WERI-Rb-1 (cell line): ENCODE data around the gene TSC22D3.

Experiments used
- DNase-seq: peaks from one replicate; pipeline ENCODE4 v3.0.0-alpha.2; 2020
- H3K27ac ChIP-seq: fragments of 250-450 bp; sonication (Bioruptor Pico); 2 replicates; pipeline ENCODE4 v1.5.1; 2020; ENCODE audit warnings: mild to moderate bottlenecking, moderate library complexity
- H3K27me3 ChIP-seq: fragments of 250-450 bp; sonication (Bioruptor Pico); 2 replicates; pipeline ENCODE4 v1.5.1; 2021; ENCODE audit warnings: mild to moderate bottlenecking, low read depth, moderate library complexity; ENCODE audit not compliant: insufficient read depth, severe bottlenecking
- H3K36me3 ChIP-seq: fragments of 250-450 bp; sonication (Bioruptor Pico); 2 replicates; pipeline ENCODE4 v1.5.1; 2020; ENCODE audit warnings: mild to moderate bottlenecking, moderate library complexity
- H3K4me3 ChIP-seq: 2 replicates; pipeline ENCODE4 v1.5.1; 2011; ENCODE audit warnings: low read depth, mild to moderate bottlenecking, control low read depth, low read length
- H3K9me3 ChIP-seq: fragments of 250-450 bp; sonication (Bioruptor Pico); 2 replicates; pipeline ENCODE4 v1.5.1; 2021; ENCODE audit warnings: mild to moderate bottlenecking, moderate library complexity; ENCODE audit not compliant: severe bottlenecking
- TF ChIP-seq, protein P1 (sequence below): IDR thresholded peaks from 2 replicates; pipeline ENCODE4 v1.5.1; 2011; ENCODE audit warnings: low read depth, mild to moderate bottlenecking, control low read depth, inconsistent platforms, low read length

TSC22D3 gene

DNA sequence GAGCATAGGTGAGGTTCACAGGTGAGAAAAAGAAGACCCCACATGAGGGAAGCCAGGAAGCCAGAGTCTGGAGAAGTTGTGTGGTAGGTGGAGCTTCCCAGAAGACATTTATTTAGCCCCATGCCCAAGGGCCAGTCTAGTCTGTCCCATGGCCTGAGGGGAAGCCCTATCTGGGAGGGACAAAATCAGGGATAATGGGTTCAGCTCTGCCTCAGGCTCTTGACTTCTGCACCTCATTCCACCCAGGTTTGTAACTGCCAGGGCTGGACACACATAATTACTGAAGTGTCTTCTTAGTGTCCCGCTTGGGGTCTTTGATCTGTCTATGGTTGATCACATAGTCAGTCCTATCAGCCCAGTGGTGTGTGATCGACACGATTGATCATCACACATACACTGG, 36.0 kb downstream of the TSC22D3 start:
- TF ChIP-seq, protein P1, sequence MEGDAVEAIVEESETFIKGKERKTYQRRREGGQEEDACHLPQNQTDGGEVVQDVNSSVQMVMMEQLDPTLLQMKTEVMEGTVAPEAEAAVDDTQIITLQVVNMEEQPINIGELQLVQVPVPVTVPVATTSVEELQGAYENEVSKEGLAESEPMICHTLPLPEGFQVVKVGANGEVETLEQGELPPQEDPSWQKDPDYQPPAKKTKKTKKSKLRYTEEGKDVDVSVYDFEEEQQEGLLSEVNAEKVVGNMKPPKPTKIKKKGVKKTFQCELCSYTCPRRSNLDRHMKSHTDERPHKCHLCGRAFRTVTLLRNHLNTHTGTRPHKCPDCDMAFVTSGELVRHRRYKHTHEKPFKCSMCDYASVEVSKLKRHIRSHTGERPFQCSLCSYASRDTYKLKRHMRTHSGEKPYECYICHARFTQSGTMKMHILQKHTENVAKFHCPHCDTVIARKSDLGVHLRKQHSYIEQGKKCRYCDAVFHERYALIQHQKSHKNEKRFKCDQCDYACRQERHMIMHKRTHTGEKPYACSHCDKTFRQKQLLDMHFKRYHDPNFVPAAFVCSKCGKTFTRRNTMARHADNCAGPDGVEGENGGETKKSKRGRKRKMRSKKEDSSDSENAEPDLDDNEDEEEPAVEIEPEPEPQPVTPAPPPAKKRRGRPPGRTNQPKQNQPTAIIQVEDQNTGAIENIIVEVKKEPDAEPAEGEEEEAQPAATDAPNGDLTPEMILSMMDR = no peak
- H3K9me3 ChIP-seq = no peaks in the 10 kb centered on the region
- no peak for DNase-seq
- no peaks in the 10 kb centered on the region for H3K36me3 ChIP-seq
- no peak overlapping the region for H3K27ac ChIP-seq
- H3K4me3 ChIP-seq = no peak overlapping the region
- H3K27me3 ChIP-seq = peaks cover 10% of the 10 kb centered on the region

DNA sequence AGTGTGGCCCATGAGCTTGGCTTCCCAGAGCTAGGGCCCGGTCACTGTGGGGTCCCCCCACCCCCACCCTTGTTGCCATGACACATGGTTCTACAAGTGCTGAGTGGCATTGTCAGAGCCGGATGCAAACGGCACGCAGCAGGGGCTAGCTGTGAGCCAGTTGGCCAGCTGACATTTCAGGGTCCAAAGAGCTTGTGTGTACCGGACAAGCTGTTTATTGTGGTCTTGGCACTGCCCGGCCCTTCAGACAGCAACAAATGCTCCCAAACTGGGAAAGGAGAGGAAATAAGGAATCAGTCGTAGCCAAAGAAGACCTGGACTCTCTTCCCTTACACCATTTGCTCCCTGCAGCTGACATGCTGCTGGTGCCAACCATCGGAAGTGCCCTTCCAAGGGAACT, 36.8 kb downstream of the TSC22D3 start:
- H3K4me3 ChIP-seq = no peak overlapping the region
- TF ChIP-seq, protein P1 = no peak
- DNase-seq = no peak
- no peak overlapping the region for H3K27ac ChIP-seq
- H3K9me3 ChIP-seq = no peaks in the 10 kb centered on the region
- H3K36me3 ChIP-seq = no peaks in the 10 kb centered on the region
- peaks cover 10% of the 10 kb centered on the region for H3K27me3 ChIP-seq

DNA sequence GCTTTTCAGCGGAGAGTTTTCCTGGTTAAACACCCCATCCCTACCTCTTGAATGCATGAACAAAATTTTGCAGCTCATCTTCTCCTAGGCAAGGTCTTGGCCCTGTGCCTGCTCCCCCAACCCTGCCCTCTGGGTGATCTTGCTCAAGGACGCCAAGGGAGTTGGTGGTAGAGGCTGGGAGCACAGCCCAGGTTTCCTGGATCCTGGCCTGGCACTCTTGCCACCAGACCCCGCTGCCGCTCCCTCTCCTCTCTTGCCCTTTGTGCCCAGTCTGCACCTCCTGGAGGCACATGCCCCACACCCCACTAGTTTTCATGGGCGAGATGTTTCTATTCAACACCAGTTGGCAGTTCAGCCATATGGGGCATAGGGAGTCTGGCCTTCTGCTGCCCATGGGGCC, 37.3 kb downstream of the TSC22D3 start:
- TF ChIP-seq, protein P1 = no peak

DNA sequence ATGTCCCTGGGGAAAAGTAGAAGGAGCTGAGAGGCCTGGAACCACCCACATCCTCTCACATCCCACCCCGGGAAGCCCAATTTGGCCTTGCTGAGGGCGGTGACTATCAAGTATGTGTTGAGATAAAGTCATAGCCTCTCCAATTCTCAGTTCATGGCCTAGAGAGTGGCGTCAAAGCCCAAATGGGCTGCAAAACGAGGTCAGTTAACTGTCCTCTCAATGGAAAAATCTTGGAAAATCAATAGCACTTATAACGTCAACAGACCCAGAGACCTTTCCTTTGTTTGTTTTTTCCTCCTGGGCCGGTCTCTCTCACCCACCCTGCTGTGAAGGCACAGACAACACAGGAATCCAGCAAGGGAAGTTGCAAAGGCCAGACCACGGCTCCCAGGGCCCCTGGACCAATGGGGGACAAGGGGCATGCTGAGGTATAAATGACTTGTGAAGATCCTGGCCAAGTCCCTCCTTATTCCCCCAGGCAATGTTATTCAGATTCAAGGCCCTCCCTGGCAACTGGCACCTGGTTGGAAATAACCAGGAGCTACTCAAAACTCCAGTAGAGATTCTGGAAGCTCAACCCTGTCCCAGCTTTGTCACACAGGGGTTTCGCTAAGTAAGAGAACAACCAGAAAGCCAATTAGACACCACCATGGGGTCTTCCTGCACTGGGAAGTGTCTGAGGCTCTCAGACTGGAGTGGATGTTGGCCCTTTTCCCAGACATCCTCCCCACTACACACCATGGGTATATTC, 38.6 kb downstream of the TSC22D3 start:
- peaks cover 8% of the 10 kb centered on the region for H3K27me3 ChIP-seq
- H3K36me3 ChIP-seq = no peaks in the 10 kb centered on the region
- H3K9me3 ChIP-seq = no peaks in the 10 kb centered on the region
- H3K4me3 ChIP-seq = no peak overlapping the region
- no peak for DNase-seq
- TF ChIP-seq, protein P1 = no peak
- no peak overlapping the region for H3K27ac ChIP-seq

More for the DNA sequence above, 37.3 kb downstream of the TSC22D3 start:
- H3K27ac ChIP-seq = no peak overlapping the region
- no peak overlapping the region for H3K4me3 ChIP-seq
- H3K9me3 ChIP-seq = no peaks in the 10 kb centered on the region
- DNase-seq = no peak
- peaks cover 10% of the 10 kb centered on the region for H3K27me3 ChIP-seq
- H3K36me3 ChIP-seq = no peaks in the 10 kb centered on the region

DNA sequence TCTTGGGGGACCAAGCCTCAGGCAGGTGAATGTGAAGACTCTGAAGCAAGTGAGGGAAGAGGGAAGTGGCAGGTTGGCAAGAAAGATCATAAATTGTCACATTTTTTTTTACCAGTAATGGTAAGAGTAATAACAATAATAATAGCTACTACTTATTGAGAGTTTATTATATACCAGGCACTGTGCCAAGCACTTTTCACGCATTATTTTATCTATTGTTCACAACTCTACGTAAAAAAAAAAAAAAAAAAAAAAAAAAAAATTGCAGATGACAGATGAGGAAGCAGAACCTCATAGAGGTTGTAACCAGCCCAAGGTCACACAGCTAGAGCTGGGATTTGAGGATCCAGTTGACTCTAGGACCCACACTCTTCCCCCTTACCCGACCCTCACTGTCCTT, 40.9 kb downstream of the TSC22D3 start:
- TF ChIP-seq, protein P1 = no peak
- Histone ChIP-seq H3K36me3 (no peaks in the 10 kb centered on the region), H3K4me3 (no peak overlapping the region), H3K27ac (no peak overlapping the region), H3K9me3 (no peaks in the 10 kb centered on the region), H3K27me3 (peaks cover 3% of the 10 kb centered on the region)
- DNase-seq = no peak

DNA sequence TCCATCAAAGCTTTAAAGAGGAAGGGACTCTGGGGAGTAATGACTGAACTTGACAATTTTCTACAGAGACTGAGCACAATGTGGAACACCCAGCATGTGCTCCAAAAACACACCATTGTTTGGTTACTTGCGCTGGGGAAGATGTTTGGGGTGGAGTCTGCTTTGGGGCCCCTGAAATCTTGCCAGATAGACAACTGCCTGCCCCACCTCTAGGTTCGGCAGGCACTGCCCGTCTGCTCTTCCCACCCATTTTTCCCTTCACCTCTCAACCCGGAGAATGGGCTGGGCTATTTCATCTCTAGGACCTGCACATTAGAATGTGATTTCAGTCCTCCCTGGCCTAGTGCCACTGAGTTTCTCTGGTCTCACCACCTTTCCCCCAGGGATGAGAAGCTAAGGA, 41.9 kb downstream of the TSC22D3 start:
- H3K4me3 ChIP-seq = no peak overlapping the region
- no peak for DNase-seq
- H3K27ac ChIP-seq = no peak overlapping the region
- no peaks in the 10 kb centered on the region for H3K36me3 ChIP-seq
- peaks cover 3% of the 10 kb centered on the region for H3K27me3 ChIP-seq
- H3K9me3 ChIP-seq = no peaks in the 10 kb centered on the region
- TF ChIP-seq, protein P1 = no peak
